Measurements from ENCODE around the gene FHIT.

Gene FHIT

GRCh38 chr3:60226912-60227311 lies 1024.3 kb downstream of the FHIT start:
- no peak for DNase-seq (ENCODE audit: low read depth, low spot score)

GRCh38 chr3:60225848-60226247 lies 1025.4 kb downstream of the FHIT start:
- DNase-seq (ENCODE audit: low read depth, low spot score), result no peak

DNA sequence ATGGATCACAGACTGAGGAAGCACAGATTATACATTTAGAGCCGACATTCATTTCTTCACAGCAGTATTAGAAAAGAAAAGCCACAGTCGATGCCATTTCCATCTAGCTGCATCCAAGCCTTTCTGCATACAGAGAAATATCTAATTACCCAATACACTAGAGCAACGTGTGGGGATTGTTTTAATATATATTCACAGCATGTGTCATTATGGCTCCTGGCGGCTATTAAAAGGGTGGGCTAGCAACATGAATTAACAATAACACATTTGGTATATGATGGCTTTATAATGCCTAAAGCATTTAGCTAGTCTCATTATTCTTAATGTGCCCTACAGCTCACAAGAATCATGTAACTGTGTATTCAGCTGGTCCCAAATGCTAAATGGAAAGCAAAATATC lies 1030.5 kb downstream of the FHIT start:
- DNase-seq (ENCODE audit: low read depth, low spot score), result no peak

GRCh38 chr3:60219501-60219900 lies 1031.8 kb downstream of the FHIT start:
- no peak for DNase-seq (ENCODE audit: low read depth, low spot score)

DNA sequence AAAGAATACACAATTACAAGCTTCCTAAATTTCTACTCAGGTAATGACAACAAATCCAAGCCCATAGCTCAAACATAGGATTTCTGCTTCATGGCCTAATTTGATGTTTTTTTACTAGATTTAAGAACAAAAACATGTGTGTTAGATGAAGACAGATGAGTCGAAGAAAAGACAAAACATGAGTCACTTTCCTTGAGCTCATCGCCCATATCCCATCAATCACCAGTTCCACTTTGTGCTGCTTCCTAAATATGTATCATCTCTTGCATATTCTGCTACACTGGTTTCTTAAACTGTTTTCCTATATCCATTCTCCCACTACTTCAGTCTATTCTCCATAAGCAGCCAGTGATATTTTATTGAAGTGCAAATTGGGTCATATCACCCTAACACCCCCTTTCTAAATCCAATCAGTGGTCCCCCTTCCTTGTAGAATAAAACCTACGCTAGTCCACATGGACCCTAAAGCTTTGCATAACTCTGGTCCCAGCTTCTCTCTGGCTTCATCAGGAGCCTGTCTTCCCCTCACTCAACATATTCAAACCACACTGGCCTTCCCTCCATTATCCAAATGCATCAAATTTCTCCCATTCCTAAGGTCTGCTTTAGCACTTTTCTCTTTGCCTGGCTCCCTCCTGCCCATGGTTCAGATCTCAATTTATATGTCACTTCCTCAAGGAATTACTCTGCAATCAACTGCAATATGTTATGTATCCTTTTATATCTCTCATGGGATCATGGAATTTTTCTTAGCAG lies 1033.9 kb downstream of the FHIT start:
- no peak for DNase-seq (ENCODE audit: low read depth, low spot score)

- DNase-seq (ENCODE audit: low read depth, low spot score), result no peak
Measured at GRCh38 chr3:60216462-60217075, 1034.7 kb downstream of the FHIT start.

- no peak for DNase-seq (ENCODE audit: low read depth, low spot score)
Measured at GRCh38 chr3:60215946-60216345, 1035.3 kb downstream of the FHIT start.

DNA sequence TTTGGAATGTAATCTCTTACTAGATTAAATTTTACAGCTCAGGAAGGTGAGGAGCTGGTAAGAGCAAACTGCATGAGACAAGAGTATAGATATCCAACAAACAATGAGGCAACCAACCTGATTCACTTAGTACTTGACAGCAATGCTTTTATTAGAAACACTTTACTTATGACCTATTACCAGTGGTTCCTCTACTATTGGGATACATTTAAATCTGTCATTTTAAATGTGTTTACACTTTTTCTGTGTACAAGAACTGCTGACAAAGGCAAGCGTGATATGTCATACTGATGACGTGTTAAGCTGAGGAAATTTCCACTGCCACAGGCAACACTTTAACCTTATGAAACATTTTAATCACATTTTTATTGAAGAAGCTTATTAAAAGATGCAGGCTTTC lies 1043.3 kb downstream of the FHIT start:
- DNase-seq (ENCODE audit: low read depth, low spot score), result no peak

DNA sequence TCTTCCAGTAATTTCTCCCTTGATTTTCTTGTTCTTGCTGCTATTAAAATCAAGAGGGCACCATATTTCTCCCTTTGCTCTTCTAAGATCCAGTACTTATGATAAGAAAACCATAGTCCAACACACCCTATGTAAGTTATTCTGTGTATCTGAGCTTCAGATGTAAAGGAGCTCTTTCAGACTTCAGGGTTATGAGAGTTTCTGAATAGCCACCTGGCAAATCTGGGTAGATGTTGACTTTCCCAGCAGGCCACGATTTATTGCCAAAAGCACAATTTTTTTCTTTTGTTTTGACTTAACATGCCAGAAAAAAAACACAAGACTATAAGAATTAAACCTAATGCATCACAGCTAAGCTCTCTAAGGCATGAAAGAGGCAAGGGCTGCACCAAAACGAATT lies 1045.0 kb downstream of the FHIT start:
- no peak for DNase-seq (ENCODE audit: low read depth, low spot score)

DNA sequence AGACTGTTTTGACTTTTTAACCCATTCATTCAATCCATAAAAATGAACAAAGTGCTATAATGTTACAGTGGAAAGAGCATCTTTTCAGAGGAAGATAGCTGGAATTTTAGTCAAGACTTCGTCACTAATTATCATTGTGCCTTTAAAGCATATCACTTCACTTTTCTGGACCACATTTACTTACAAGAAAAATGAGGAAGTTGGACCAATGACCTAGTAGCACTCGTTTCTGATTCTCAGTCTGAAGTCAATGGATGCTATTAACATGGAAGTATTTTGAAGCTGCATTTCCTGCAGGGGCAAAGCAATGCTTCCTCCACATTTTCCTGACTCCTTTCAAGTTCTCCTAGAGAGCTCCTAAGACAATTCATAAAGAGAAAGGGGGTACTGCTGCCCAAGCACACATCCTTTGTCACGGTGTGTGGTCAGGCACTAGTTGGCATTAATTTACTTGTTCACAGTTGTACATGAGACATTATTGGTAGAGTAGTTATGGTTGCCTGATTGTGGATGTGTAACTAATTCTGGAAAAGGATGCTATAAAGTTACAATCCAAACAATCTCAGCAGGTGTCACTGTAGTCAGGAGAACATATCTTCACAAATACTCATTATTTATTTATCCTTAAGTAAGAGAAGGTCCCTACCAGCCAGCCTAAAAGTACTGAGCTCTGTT lies 1049.1 kb downstream of the FHIT start:
- no peak for DNase-seq (ENCODE audit: low read depth, low spot score)

DNA sequence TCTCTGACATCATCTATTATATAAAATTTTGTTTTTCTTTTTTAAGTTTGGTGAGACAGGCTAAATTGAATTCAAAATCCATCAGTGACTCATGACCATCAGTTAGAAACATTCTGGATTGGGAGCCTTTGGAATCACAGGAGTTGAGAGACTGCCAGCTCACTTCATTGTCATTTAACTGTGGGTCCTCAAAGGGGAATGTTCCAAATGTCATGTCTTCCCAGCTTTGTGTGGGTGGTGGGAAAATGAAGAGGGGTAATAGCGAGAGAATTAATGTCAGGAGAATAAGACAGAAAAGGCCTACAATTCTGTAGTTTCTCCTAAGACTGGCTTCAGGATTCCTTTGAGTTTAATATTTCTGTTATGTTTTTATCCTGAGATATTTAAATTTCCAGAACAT lies 1051.9 kb downstream of the FHIT start:
- no peak for DNase-seq (ENCODE audit: low read depth, low spot score)

- no peak for DNase-seq (ENCODE audit: low read depth, low spot score)
Measured at GRCh38 chr3:60198179-60198720, 1053.0 kb downstream of the FHIT start.

DNA sequence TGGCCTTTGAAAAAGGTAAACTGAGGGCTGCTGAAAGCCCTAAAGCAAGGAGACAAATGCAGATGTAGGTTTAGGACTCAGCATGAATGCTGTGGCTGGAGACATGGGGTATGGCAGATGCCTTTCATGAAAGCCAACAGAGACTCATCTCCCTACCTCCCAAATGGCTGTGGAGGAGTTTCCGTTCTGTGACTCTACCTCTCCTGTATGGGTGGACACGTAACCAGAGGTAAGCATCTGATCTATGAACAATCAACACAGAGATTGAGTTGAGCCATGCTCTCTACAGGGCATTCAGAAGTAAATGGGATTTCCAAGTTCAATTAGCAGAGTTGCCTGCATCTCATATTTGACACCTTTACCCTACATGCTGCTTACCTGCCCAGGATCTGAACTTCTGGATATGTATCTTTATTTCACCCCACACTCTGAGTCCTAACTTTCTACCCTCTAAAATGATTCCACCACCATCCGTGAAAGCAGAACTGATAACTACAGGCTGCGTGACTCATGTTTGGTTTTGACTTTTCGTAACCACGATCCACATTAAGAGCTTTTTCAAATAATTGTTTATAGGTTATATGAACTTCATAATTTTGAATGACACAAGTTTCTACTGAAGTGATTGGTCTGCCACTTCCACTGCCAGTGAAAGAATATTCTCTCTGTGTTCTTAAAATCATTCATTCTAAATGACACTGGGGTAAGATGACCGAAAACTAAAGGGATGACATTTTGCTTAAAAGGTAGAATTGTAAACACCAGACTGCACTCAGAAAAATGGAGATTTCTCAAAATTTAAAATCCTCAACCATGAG lies 1058.7 kb downstream of the FHIT start:
- no peak for DNase-seq (ENCODE audit: low read depth, low spot score)

GRCh38 chr3:60190073-60190472 lies 1061.2 kb downstream of the FHIT start:
- no peak for DNase-seq (ENCODE audit: low read depth, low spot score)

GRCh38 chr3:60189304-60189703 lies 1061.9 kb downstream of the FHIT start:
- no peak for DNase-seq (ENCODE audit: low read depth, low spot score)

DNA sequence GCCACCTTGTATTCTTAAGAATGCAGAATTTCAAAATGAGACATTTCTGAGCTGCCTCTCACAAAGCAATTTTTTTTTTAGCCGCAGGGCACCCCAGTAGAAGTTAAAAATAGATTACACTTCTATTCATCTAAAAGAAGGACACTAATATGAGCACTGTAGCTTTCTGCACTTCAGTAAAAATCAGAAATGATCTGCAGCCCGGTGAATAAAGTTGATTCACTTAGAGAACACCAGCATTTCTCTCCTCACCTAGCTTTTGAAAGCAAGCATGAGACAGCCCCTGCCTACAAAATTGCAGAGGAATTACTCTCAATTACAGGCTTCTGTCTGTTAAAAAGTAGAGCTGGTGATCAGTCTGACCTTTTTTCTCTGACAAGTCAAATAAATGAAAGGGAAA lies 1062.4 kb downstream of the FHIT start:
- no peak for DNase-seq (ENCODE audit: low read depth, low spot score)

GRCh38 chr3:60187343-60187742 lies 1063.9 kb downstream of the FHIT start:
- DNase-seq (ENCODE audit: low read depth, low spot score), result no peak

DNA sequence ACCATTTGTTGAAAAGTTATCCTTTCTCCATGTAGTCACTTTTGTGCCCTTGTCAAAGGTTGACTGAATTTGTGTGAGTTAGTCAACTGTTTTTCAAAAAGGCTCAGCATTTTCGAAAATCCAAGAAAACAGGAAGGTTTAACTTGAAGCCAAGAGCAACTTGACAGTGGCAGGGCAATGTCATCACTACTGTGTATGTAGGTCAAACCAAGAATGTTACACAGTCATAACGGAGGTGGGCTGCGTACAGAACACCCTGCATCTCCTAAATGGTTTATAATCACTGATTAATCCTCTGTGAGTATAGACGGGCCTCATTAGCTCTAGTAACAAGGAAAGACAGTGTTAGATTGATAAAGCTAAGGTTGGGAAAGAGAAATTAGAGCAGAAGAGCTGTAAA lies 1064.9 kb downstream of the FHIT start:
- DNase-seq (ENCODE audit: low read depth, low spot score), result no peak

GRCh38 chr3:60185161-60185560 lies 1066.1 kb downstream of the FHIT start:
- no peak for DNase-seq (ENCODE audit: low read depth, low spot score)

DNA sequence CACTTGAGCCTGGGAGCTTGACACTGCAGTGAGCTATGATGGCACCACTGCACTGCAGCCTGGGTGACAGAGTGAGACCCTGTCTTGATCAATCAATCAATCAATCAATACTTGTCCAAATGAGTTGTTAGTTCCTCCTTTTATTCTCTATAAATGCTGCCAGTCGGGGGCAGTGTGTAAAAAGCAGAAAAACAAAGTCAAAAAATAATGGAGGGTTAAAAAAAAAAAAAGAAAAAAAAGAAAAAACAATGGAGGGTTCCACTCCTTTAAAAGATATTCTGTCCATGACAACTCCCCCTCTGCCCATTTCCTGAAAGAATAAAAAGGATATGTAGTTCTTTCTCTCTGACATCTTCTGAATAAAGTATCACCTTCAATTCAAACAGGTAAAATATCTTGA lies 1068.6 kb downstream of the FHIT start:
- DNase-seq (ENCODE audit: low read depth, low spot score), result no peak

DNA sequence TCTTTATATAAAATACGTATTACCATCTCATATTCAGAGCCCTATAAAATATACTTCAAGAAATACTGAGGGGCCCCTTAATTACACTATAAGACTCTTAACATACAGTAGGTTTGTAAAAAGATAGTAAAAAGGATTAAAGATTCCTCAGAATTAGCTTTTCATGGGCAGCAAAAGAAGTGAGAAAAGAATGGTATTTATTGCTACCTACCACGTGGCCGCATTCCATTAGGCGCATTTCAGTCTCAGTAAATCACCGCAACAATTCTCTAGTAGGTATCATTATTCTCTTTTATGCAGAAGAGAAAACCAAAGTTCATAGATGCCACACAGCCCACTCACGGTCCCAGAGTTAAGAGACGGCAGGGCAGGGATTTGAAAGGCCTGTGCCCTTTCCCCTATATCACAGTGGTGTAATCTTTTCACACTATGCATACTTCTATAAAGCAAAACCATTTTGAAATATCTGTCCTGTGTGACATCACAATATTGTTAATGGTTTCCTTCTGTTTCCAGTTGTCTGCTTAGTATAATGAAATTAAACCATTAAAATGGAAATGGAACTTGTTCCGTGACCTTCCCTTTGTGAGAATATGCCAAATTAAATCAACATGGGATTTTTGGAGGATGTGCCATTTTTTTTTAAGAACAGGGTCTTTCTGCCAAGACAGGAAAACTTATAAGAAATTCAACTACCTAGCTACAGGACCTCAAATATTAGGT lies 1072.2 kb downstream of the FHIT start:
- no peak for DNase-seq (ENCODE audit: low read depth, low spot score)

Measured in activated CD4-positive, CD25-positive, alpha-beta regulatory T cell treated with anti-CD3 and anti-CD28 coated beads, Interleukin-2, amount 50 U/mL, for 16 hours (primary cell).